Astrocyte of the spinal cord (primary cell): ENCODE measurements around the gene SEMA3B.

Source experiments
- DNase-seq: peaks from one replicate; pipeline ENCODE4 v3.0.0; 2011; ENCODE audit warnings: low read depth, low spot score
- H3K4me3 ChIP-seq: 2 replicates; pipeline ENCODE4 v1.5.1; 2011; ENCODE audit warnings: low read depth, mild to moderate bottlenecking, low read length, moderate library complexity
- CTCF ChIP-seq: IDR thresholded peaks from 2 replicates; pipeline ENCODE4 v1.5.1; 2012; ENCODE audit warnings: low read depth, mild to moderate bottlenecking, low read length, inconsistent platforms
- in situ Hi-C: cut with HindIII; loops from 2 replicates; pipeline ENCODE4 v1.10.0; 2017; ENCODE audit warnings: low sequenced_read_pairs

The SEMA3B gene

DNA sequence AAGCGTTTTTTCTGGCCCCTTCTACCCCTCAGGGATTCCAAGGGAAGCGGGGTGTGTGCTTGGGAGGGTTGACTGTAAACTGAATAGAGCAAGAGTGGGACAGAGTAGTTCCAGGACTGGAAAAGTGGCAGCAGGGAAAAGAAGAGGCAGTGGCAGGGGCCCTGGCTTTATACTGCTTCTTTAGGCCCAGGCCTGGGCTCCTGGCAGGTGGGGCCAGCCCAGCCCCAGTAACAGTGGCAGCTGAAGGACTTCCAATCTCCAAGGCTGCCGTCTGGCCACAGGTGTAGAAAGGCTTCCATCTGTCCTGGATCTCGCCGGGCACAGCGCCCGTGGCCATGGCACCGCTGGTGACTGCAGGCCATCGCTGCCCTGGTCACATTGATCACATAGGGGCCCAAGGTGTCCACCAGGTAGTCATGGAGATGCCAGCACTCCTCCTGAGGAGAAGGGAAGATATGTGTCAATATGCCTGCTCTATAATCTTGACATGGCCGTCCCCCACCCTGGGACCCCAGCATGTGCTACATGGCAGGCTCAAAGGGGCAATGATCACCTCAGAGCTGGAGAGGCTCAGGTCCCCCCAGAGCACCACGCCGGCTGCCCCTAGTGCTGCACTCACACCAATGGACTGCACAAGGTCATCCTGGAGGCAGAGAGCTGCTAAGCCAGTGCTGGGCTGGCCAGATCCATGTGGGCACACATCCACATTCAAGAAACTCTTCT lies 24.3 kb downstream of the SEMA3B start:
- TF ChIP-seq CTCF, result no peak
- in situ Hi-C loops, result no loop called here
- no peak overlapping the region for H3K4me3 ChIP-seq
- DNase-seq, result no peak

DNA sequence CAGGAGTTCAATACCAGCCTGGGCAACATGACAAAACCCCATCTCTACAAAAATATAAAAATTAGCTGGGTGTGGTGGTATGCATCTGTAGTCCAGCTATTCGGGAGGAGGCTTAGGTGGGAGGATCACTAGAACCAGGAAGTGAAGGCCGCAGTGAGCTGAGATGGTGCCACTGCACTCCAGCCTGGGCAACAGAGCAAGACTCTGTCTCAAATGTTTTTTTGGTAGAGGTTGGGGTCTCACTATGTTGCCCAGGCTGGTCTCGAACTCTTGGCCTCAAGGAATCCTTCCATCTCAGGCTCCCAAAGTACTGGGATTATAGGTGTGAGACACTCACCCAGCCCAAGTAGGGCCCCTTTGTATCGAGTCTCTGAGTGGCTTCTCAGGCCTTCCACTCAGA lies 25.1 kb downstream of the SEMA3B start:
- in situ Hi-C loops, result no loop called here
- no peak for TF ChIP-seq CTCF
- H3K4me3 ChIP-seq, result no peak overlapping the region
- no peak for DNase-seq

GRCh38 chr3:50294492-50295403 lies 25.8 kb downstream of the SEMA3B start:
- no peak for DNase-seq
- no peak for TF ChIP-seq CTCF
- no peak overlapping the region for H3K4me3 ChIP-seq
- in situ Hi-C loops, result no loop called here

GRCh38 chr3:50295553-50296431 lies 26.8 kb downstream of the SEMA3B start:
- no peak for TF ChIP-seq CTCF
- DNase-seq, result no peak
- in situ Hi-C loops, result no loop called here
- H3K4me3 ChIP-seq, result no peak overlapping the region

DNA sequence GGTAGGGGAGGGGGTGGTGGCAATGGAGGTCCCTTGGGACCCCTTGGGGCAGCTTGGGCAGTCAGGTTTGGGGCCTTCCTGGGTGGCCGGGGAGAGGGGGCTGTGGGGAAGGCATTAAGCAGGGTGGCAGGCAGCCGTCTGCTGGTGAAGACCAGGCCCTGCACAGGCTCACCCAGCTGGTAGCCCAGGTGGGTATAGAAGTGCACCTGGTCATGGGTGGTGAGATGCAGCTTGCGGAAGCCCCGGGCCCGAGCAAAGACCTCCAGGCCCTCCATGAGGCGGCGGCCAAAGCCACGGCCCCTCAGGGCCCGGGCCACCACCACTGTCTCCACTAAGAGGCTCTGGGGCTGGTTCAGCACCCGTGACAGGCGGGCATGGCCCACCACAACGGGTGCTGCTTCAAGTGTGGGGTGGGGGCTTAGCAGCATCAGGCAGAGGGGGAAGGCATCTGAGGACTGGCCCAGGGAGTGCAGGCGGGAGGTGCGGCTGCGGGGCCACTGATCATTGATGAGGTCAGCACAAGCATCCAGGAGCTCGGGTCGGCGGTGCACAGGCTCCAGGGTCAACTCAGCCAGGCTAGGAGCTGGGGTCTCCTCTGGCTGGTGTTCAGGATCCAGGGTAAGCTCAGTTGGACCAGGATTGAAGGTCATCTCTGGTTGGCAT lies 27.9 kb downstream of the SEMA3B start:
- DNase-seq, result no peak
- no peak for TF ChIP-seq CTCF
- in situ Hi-C loops, result no loop called here
- H3K4me3 ChIP-seq, result no peak overlapping the region

DNA sequence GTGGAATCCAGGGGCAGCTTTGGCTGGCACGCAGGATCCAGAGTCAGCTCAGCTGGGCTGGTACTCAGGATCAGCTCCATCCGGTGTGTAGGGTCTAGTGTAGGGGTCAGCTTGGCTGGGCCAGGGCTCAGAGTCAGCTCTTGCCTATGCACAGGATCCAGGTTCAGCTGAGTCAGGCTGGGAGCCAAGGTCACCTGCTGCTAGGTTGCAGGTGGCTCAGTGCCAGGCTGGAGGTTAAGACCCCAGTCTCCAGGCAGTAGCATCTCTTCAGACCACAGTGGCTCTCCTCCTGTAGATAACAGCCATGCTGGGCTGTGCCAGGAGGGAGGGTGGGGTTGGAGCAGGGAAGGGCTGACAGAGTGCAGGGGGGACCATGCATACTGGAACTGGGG lies 28.4 kb downstream of the SEMA3B start:
- DNase-seq, result no peak
- H3K4me3 ChIP-seq, result no peak overlapping the region
- in situ Hi-C loops, result no loop called here
- no peak for TF ChIP-seq CTCF
